Stimulated activated CD4-positive, alpha-beta T cell treated with anti-CD3 and anti-CD28 coated beads, Interleukin-2, amount 100 ng/mL, for 48 hours (primary cell): ENCODE measurements around the gene OTOF.

Source experiments
- DNase-seq, 2 donors: peaks; one replicate each; pipeline ENCODE4 v3.0.0-alpha.2; 2020

The OTOF gene

GRCh38 chr2:26477911-26478253 is at the start of gene OTOF:
Gene OTOF, minus strand, starts transcription at chr2:26478124.
- DNase-seq, result no peak

GRCh38 chr2:26526589-26526988 is 48.7 kb upstream of the OTOF start:
- no peak for DNase-seq

DNA sequence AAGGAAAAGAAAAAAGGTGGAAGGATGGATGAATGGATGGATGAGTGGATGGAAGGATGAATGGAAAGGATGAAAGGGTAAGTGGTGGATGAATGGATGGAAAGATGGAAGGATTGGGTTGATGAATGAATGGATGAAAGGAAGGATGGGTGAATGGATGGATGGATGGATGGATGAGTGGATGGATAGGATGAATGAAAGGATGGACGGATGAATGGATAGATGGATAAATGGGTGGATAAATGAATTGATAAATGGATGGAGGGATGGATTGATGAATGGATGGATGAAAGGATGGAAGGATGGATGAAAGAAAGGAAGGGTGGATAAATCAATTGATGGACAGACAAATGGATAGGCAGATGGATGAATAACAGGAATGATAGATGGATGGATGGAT is 48.2 kb upstream of the OTOF start:
- no peak for DNase-seq

GRCh38 chr2:26523750-26524149 is 45.8 kb upstream of the OTOF start:
- no peak for DNase-seq

- no peak for DNase-seq
These were observed 44.8 kb upstream of the OTOF start for GRCh38 chr2:26522751-26523171.

DNA sequence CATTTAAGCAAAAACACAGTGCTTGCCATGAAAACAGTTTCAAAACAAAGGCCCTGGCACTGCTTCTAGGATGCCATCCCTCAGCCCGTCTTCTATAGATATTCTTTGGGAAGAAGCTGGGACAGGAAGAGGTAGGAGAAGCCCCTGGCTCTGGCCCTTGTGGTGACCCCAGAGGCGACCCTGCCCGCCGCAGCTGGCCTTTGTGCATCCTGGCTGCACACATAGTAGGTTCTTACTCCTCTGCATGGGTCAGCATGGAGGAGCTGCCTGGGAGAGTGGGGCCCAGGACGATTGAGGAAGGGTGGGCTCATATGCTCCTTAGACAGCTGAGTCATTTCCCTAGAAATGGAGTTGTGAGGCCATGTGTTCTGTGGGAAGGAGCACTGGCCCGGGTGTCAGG is 44.4 kb upstream of the OTOF start:
- DNase-seq, result no peak

GRCh38 chr2:26521913-26522180 is 43.9 kb upstream of the OTOF start:
- DNase-seq, result no peak

DNA sequence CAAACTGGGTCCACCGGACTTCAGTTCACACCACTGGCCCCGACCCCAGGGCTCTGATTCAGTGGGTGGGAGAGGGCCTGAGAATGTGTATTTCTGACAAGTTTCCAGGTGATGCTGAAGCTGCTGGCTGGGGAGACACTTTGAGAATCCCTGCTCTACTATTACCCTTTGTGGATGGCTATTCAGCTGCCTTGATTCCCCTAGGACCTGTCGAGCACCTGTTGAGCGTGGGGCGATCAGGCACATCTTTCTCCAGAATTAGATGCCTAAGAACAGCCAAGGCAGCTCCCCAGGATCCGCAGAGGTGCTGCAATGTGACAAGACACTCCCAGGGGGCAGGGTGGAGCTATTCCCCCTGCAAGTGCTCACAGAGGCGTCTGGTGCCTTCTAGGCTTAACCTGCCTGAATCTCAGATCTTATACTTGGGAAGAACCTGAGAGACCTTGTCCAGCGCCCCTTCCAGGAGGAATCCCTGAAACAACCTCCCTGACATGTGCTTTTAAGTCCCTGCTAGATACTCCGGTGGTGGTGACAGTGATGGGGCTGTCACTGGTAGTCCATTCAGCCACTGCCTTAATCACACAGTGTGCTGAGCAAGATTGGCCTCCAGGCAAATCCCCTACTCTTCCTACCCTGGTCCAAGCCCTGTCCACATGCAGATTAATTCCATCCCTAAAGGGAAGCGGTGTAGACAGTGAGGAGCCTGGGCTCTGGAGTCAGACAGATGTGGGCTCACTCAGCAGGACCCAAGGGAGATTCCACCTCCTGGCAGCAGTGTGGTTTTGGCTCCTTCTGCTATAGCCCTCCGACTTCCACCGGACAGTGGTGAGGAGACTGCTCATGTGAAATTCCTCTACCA is 43.4 kb upstream of the OTOF start:
- DNase-seq, result no peak

DNA sequence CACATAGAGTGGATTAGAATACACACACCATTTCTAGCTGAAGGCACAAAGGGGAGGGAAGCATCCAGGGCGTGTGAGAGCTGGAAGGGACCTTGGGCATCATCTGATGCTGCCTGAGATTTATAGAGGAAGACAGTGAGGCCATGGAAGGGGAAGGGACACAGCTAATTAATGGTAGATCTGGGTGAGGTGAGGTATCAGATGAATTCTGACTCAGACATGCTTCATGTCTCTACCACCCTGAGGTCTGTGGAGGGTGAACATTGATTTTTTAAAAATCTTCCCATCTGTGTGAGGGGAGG is 42.2 kb upstream of the OTOF start:
- no peak for DNase-seq

DNA sequence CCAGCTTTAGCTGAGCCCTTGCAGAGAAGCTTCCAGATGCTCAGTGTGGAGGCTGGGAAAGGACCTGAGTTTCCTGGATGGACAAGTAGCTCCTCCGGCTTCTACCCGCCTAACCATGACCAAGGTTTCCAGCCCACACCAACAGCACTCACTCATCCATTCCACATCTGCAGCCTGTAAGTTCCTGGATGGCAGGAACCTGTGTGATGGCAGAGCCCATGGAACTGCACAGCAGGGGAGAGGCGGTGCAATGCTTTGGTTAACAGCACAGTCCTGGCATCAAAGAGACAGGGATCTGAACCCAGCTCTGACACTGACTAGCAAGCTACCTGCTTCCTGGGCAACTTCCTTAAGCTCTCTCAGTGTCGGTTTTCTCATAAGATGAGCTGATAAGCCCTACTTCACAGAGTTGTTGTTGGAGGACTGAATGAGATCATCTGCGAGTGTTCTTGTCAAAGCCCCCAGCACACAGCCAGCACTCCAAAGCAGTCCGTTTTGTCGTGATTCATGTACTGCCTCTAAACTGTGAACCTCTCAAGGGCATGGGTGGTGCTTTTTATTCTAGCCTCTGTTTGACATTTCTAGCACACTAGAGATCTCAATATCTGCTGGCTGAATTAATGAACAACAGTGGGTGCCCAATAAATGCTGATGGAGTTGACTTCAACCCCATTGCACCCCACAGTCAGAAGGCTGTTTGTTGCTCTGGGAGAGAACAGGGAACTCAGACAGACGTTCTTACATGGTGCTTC is 41.6 kb upstream of the OTOF start:
- no peak for DNase-seq

GRCh38 chr2:26516781-26517180 is 38.9 kb upstream of the OTOF start:
- no peak for DNase-seq

GRCh38 chr2:26516246-26516645 is 38.3 kb upstream of the OTOF start:
- no peak for DNase-seq

- DNase-seq, result no peak
These were observed 37.8 kb upstream of the OTOF start for GRCh38 chr2:26515771-26516170.

GRCh38 chr2:26514045-26514444 is 36.1 kb upstream of the OTOF start:
- no peak for DNase-seq

- DNase-seq, result no peak
These were observed 35.3 kb upstream of the OTOF start for GRCh38 chr2:26513261-26513660.

GRCh38 chr2:26511466-26511865 is 33.5 kb upstream of the OTOF start:
- no peak for DNase-seq

DNA sequence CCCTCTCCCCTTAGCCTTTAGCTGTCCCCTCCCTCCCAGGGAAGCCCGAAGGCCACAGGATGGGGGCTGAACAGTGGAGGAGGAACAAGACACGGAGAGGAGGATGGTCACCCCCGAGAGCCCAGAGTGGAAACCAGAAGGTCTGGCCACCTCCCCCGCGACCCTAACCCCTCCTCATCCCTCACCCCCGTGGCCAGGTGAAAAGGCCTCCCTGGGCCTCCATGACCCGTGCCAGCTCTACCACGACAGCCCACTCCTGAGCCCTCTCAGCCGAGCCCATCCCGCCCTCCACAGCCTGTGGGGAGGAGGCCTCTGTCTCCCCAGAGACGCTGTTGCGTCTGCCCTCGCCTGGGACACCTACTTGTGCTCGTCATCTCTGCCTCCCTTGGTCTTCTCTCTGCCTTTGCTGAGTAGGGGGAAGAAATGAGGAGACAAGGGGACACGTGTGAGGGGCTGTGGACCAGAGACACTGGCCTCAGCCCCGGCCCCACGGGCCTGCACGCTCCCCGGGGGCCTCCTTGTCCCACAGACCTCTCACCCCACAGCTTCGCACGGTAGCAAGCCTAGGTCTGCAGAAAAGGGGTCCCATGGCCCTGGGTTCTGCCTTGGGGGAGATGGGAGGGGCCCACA is 32.5 kb upstream of the OTOF start:
- no peak for DNase-seq

DNA sequence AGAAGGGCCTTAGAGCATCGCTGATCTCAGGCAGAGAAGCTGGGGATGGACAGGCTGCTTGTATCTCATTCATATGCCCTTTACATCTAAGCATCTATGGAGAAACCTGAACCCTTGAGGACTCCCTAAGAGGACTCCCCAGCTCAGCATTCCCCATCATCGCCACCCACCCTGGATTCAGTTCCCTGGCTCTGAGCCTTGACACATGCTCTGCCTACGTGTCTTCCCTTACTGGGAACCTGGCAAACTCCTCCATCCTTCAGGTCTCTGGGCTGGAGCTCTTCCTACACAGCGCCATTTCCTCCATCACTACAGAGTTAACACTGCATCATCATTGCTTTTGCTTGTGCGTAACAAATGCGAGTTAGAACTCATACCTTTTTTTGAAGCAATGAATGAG is 31.2 kb upstream of the OTOF start:
- DNase-seq, result no peak

- no peak for DNase-seq
These were observed 30.0 kb upstream of the OTOF start for GRCh38 chr2:26507932-26508331.

DNA sequence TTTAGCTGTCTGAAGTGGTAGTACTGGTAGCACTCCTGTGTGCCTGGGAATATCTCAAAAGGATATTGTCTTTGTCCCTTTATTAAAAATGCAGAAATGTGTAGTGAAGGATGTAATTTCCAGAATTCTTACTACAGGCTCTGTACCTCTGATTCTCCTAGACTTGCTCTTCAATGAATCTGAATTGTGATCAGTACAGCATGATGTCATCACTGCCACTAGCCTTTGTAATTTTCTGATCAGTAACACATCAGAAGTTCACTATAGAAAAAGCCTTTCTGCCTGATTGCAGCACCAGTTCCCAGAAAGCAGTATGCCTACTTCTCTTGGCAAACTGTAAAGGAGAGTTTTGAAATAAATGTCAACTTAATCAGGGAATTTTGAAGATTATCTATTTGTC is 29.2 kb upstream of the OTOF start:
- no peak for DNase-seq

- DNase-seq, result no peak
These were observed 28.4 kb upstream of the OTOF start for GRCh38 chr2:26506279-26506678.

- no peak for DNase-seq
These were observed 26.1 kb upstream of the OTOF start for GRCh38 chr2:26504002-26504401.

GRCh38 chr2:26503231-26503880 is 25.4 kb upstream of the OTOF start:
- peak; percentile 84 to 88 for DNase-seq

DNA sequence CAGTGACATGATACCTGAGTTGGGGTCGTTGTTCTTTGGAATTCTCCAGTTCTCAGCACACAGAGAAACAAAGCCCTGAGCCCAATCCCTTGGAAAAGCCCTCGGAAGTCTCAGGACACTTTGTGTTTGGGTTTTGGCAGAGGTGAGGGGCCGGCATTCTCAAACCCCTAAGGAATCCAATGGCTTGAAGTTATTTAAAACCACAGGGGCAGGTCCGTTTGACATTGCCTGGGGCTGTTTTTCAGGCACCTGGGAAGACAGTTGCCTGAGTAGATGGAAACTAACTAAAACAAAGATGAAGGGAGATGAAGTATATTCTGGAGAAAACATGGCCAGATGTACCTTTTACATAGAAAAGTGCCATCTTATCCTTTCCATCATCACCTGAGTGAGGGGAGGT is 22.5 kb upstream of the OTOF start:
- no peak for DNase-seq
